HG02970 (cell line): ENCODE results near the gene MTERF4.

Source experiments
- ATAC-seq: cut with Tn5 transposase; IDR thresholded peaks from one replicate; pipeline ENCODE4 v1.9.1; 2021; ENCODE audit warnings: mild to moderate bottlenecking, moderate library complexity, moderate number of reproducible peaks; ENCODE audit not compliant: unreplicated experiment, low FRiP score

The MTERF4 gene

GRCh38 chr2:241091734-241092445, 10.2 kb downstream of the MTERF4 start:
- no peak for ATAC-seq

GRCh38 chr2:241091201-241091600, 10.9 kb downstream of the MTERF4 start:
- no peak for ATAC-seq

- ATAC-seq = no peak
Measured at GRCh38 chr2:241088791-241089732, 13.0 kb downstream of the MTERF4 start.

GRCh38 chr2:241088376-241088775, 13.7 kb downstream of the MTERF4 start:
- no peak for ATAC-seq

GRCh38 chr2:241087420-241088268, 14.4 kb downstream of the MTERF4 start:
- ATAC-seq = no peak

GRCh38 chr2:241084856-241085444, 17.1 kb downstream of the MTERF4 start:
- no peak for ATAC-seq

- no peak for ATAC-seq
Measured at GRCh38 chr2:241083091-241083415, 19.0 kb downstream of the MTERF4 start.

- ATAC-seq = no peak
Measured at GRCh38 chr2:241082341-241083090, 19.6 kb downstream of the MTERF4 start.

- no peak for ATAC-seq
Measured at GRCh38 chr2:241081643-241082340, 20.3 kb downstream of the MTERF4 start.

GRCh38 chr2:241081190-241081642, 20.9 kb downstream of the MTERF4 start:
- ATAC-seq = no peak

- no peak for ATAC-seq
Measured at GRCh38 chr2:241080405-241081189, 21.5 kb downstream of the MTERF4 start.

- ATAC-seq = no peak
Measured at GRCh38 chr2:241074901-241075540, 27.1 kb downstream of the MTERF4 start.

- no peak for ATAC-seq
Measured at GRCh38 chr2:241074065-241074818, 27.8 kb downstream of the MTERF4 start.

- no peak for ATAC-seq
Measured at GRCh38 chr2:241073166-241074064, 28.7 kb downstream of the MTERF4 start.

- no peak for ATAC-seq
Measured at GRCh38 chr2:241072553-241073165, 29.4 kb downstream of the MTERF4 start.

- no peak for ATAC-seq
Measured at GRCh38 chr2:241072151-241072550, 29.9 kb downstream of the MTERF4 start.
